ENCODE data around the gene BBS4. TPM values are rescaled to one million over a fixed set of nuclear protein-coding genes. Genes with fewer than 3 reads are reported as not detected.

Gene BBS4
- total and polyA plus RNA-seq, 10 donors, result 7.5 to 20.7 (median 13.4) TPM

GRCh38 chr15:72676838-72677237, 9.2 kb upstream of the BBS4 start:
- WGBS, 5 donors, result 87 to 97% (median 94%) methylated on average over 4 of the region's 4 CpGs
- Histone ChIP-seq H3K36me3 (no peaks in the 10 kb centered on the region), H3K4me1 (no peaks in the 10 kb centered on the region), H3K27ac (no peak overlapping the region), H3K27me3 (replicated peaks in 1 of 7) (peaks cover 0 to 76% (median 10%) of the 10 kb centered on the region in 7 donors), H3K4me3 (no peak overlapping the region), H3K9me3 (no peaks in the 10 kb centered on the region)
- TF ChIP-seq POLR2A (IDR thresholded peaks at IDR 0.05) (no peak), POLR2AphosphoS5 (IDR thresholded peaks at IDR 0.05) (no peak), CTCF (IDR thresholded peaks at IDR 0.05 in 8 of 11, conservative IDR thresholded peaks at IDR 0.05 in 3 of 11) (no peak)
- DNase-seq, result no peak
- intact Hi-C loops (cut with DNase I; ENCODE audit: low total_unique reads), result no loop called here

GRCh38 chr15:72680931-72681330, 5.1 kb upstream of the BBS4 start:
- WGBS, 5 donors, result 35 to 63% (median 41%) methylated on average over 3 of the region's 3 CpGs
- peaks cover 0 to 40% (median 6%) of the 10 kb centered on the region in 7 donors for H3K27me3 ChIP-seq (replicated peaks in 1 of 7)
- TF ChIP-seq POLR2A (IDR thresholded peaks at IDR 0.05), result no peak
- no peak for TF ChIP-seq CTCF (IDR thresholded peaks at IDR 0.05 in 8 of 11, conservative IDR thresholded peaks at IDR 0.05 in 3 of 11)
- TF ChIP-seq POLR2AphosphoS5 (IDR thresholded peaks at IDR 0.05), result no peak
- H3K36me3 ChIP-seq, result no peaks in the 10 kb centered on the region
- H3K9me3 ChIP-seq, result no peaks in the 10 kb centered on the region
- no peak overlapping the region for H3K4me3 ChIP-seq
- H3K27ac ChIP-seq, result no peak overlapping the region
- intact Hi-C loops (cut with DNase I; ENCODE audit: low total_unique reads), result no loop called here
- peaks cover 6 to 10% (median 7%) of the 10 kb centered on the region in 6 donors for H3K4me1 ChIP-seq
- no peak for DNase-seq

GRCh38 chr15:72682772-72683171, 3.2 kb upstream of the BBS4 start:
- H3K4me1 ChIP-seq, result peaks cover 7 to 24% (median 16%) of the 10 kb centered on the region in 6 donors
- no peaks in the 10 kb centered on the region for H3K36me3 ChIP-seq
- no peak for DNase-seq
- H3K27ac ChIP-seq, result no peak overlapping the region
- H3K4me3 ChIP-seq, result no peak overlapping the region
- H3K27me3 ChIP-seq (replicated peaks in 1 of 7), result peaks cover 0 to 21% (median under 1%) of the 10 kb centered on the region in 7 donors
- H3K9me3 ChIP-seq, result no peaks in the 10 kb centered on the region
- TF ChIP-seq CTCF (IDR thresholded peaks at IDR 0.05 in 8 of 11, conservative IDR thresholded peaks at IDR 0.05 in 3 of 11), result no peak
- TF ChIP-seq POLR2A (IDR thresholded peaks at IDR 0.05), result no peak
- TF ChIP-seq POLR2AphosphoS5 (IDR thresholded peaks at IDR 0.05), result no peak
- intact Hi-C loops (cut with DNase I; ENCODE audit: low total_unique reads), result no loop called here
- WGBS, 5 donors, result 87 to 96% (median 96%) methylated on average over 3 of the region's 3 CpGs

- Histone ChIP-seq H3K27ac (peak overlapping the region; percentile 84 to 94 (median 89)), H3K36me3 (no peaks in the 10 kb centered on the region), H3K4me1 (peaks cover 7 to 29% (median 16%) of the 10 kb centered on the region in 6 donors), H3K27me3 (replicated peaks in 1 of 7) (no peaks in the 10 kb centered on the region), H3K9me3 (peaks cover 0 to 3% (median 0%) of the 10 kb centered on the region in 8 donors), H3K4me3 (peak overlapping the region; percentile 59 to 78 (median 73))
- intact Hi-C loops (cut with DNase I; ENCODE audit: low total_unique reads), result no loop called here
- TF ChIP-seq POLR2A (IDR thresholded peaks at IDR 0.05) (no peak), POLR2AphosphoS5 (IDR thresholded peaks at IDR 0.05) (no peak), CTCF (IDR thresholded peaks at IDR 0.05 in 8 of 11, conservative IDR thresholded peaks at IDR 0.05 in 3 of 11) (no peak)
- 23 to 38% (median 29%) methylated on average over 23 of the region's 23 CpGs for WGBS, 5 donors
- DNase-seq, result no peak
These were observed 594 bp upstream of the BBS4 start for GRCh38 chr15:72685301-72685924.
